Measurements from ENCODE around the gene HCN2.
"Not testable (repeated sequence)": the region's sequence is repeated elsewhere in the genome, so short reads cannot be mapped to it uniquely, and the experiment has no call there.

HCN2 gene

GRCh38 chr19:604355-604754 is 14.7 kb downstream of the HCN2 start:
- DNase-seq (ENCODE audit: low spot score), result no peak

DNA sequence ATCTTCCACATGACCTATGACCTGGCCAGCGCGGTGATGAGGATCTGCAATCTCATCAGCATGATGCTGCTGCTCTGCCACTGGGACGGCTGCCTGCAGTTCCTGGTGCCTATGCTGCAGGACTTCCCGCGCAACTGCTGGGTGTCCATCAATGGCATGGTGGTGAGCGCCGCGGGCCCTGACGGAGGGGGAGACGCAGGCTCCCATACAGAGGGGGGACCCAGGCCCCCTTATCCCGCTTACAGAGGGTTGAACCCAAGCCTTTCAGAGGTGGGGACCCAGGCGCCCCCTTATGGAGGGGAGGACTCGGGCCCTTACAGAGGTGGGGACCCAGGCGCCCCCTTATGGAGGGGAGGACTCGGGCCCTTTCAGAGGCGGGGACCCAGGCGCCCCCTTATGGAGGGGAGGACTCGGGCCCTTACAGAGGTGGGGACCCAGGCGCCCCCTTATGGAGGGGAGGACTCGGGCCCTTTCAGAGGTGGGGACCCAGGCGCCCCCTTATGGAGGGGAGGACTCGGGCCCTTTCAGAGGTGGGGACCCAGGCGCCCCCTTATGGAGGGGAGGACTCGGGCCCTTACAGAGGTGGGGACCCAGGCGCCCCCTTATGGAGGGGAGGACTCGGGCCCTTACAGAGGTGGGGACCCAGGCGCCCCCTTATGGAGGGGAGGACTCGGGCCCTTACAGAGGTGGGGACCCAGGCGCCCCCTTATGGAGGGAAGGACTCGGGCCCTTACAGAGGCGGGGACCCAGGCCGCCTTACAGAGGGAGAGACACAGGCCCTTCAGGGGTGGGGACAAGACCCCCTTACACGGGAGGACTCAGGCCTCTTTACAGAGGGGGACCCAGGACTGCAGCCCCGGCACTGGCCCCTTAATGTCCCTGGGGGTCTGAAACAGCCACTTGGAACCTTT is 15.6 kb downstream of the HCN2 start:
- not testable (repeated sequence) for DNase-seq (ENCODE audit: low spot score)

DNA sequence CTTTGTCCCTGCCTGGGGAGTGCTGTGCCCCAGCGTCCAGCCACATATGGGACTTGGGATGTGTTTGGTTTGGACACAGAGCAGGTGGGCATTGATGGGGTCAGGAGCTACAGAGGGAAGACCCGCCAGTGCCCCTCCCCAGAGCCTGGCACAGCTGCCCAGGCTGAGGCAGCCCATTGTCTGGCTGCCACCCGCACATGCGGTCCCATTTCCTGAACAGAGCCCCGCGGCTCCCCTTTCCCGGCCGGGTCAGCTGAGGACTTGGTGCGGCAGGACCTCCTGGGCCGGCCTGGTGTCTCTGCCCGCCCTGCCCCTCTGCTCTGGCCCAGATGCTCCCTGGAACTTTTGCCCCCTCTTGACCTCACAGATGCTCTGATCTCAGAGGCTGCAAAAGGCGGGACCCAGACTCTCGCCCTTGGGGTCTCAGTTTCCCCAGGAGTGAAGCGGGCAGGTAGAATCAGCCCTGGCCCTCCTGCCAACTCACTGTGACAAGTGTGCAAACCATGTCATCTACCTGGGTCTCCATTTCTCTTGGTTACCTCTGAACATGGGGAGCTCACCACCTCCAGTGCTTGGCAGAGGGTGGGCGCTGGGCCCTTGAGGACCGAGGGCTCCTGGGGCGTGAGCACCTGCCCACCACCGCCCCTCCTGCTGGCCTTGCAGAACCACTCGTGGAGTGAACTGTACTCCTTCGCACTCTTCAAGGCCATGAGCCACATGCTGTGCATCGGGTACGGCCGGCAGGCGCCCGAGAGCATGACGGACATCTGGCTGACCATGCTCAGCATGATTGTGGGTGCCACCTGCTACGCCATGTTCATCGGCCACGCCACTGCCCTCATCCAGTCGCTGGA is 17.8 kb downstream of the HCN2 start:
- DNase-seq (ENCODE audit: low spot score), result no peak

DNA sequence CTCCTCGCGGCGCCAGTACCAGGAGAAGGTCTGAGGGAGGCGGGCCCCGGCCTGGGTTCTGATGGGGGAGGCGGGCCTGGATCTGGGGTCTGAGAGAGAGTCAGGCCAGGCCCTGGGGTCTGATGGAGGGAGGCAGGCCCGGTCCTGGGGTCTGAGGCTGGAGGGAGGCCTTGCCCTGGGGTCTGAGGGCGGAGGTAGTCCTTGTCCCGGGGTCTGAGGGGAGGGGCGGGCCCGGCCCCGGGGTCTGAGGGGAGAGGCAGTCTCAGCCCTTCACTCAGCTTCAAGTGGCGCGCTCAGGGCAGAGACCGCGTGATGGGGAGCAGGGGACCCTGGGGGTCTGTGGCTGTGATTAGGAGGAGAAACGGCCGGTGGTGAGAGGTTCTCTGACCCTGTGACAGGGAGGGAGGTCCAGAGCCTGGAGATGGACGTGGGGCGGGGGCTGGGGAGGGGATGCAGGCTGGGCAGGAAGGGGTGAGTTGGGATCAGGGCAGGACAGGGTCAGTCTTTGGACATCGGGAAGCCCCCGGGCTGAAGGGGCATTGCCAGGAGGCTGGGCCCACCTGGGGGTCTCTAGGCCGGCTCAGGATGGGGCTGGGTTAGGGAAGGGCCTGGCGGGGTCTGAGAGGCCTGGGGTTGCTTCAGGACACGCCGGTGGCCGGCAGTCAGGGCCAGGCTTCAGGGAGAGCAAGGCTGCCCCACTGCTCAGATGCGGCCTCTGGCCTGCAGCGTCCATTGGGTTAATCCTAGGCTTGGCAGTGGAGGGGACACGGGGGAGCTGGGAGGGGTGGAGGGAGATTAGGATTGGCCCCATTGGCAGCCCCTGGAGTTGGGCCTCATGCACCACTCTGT is 18.7 kb downstream of the HCN2 start:
- no peak for DNase-seq (ENCODE audit: low spot score)

GRCh38 chr19:609004-609346 is 19.3 kb downstream of the HCN2 start:
- no peak for DNase-seq (ENCODE audit: low spot score)

DNA sequence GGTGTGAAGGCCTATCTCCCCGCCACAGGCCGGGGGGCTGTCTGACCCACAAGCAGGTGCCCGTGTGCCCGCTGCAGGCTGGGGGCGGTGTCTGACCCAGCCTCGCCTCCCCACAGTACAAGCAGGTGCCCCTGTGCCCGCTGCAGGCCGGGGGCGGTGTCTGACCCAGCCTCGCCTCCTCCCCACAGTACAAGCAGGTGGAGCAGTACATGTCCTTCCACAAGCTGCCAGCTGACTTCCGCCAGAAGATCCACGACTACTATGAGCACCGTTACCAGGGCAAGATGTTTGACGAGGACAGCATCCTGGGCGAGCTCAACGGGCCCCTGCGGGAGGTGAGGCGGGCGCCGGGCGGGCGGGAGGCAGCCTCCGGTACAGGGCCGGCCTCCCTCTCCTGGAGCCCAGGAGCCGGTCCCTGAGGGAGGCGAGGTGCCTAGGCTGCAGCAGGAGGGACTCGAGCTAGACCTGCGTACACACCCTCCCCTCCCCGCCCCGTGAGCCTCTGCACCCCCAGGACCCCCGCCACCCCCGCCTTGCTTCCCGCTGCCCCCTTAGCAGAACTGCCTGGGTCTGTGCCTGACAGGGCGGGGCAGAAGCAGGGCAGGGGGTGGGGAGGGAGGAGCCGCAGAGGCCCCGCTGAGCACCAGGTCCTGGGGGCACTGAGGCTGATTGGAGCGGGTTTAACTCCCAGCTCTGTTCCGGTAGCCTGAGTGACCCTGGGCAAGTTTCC is 20.6 kb downstream of the HCN2 start:
- DNase-seq (ENCODE audit: low spot score), result no peak

DNA sequence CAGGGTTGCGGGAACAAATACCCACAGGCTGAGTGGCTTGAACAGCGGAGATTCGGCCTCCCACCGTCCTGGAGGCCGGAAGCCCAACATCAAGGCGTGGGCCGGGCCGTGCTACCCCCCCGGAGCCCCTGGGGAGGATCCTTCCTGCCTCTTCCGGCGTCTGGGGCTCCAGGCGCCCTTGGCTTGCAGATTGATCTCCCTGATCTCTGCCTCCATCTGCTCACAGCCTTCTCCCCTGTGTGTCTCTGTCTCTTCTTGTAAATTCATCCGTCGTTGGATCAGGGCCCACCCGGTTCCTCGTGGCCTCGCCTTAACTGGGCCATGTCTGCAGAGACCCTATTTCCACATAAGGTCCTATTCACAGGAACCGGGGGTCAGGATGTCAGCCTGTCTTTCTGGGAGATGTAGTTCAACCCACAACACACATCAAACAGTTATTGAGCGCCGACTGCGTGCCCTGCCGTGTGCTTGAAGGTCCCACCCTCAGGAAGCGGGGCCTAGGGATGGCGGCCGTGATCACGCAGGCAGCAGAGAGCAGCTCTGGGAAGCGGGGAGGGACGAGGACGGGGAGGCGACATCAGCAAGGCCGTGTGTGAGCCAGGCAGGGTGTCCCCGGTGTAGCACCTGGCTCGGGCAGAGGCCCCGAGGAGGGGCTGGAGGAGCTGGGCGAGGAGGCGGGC is 21.3 kb downstream of the HCN2 start:
- DNase-seq (ENCODE audit: low spot score), result peak; percentile 68

DNA sequence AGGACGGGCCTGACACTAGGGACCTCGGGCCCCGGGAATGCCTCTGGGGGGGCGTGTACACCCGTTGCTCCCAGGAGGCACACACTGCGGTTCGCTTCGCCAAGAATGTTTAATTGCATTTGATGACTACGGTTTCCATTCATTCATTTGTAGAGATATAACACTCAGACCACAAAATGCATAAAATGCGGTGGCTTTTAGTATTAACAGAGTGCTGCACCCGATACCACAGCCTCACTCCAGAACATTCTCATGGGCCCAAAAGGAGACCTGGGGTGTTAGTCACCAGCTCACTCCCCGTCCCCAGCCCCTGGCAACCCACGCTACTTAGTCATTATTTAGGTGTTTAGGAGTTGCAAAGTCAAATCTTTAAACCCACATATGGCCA is 21.8 kb downstream of the HCN2 start:
- peak; percentile 87 for DNase-seq (ENCODE audit: low spot score)

- no peak for DNase-seq (ENCODE audit: low spot score)
Observed at GRCh38 chr19:612941-613340, 23.3 kb downstream of the HCN2 start.

- no peak for DNase-seq (ENCODE audit: low spot score)
Observed at GRCh38 chr19:613732-614567, 24.3 kb downstream of the HCN2 start.

DNA sequence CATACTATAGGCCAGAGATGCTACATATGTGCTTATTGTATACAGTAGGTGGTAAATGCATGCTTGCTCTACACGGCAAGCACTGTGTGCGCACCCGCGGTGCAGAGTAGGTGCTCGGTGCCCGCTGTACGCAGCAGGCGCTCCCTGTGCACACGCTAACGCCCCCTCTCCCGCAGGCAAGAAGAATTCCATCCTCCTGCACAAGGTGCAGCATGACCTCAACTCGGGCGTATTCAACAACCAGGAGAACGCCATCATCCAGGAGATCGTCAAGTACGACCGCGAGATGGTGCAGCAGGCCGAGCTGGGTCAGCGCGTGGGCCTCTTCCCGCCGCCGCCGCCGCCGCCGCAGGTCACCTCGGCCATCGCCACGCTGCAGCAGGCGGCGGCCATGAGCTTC is 25.9 kb downstream of the HCN2 start:
- no peak for DNase-seq (ENCODE audit: low spot score)

DNA sequence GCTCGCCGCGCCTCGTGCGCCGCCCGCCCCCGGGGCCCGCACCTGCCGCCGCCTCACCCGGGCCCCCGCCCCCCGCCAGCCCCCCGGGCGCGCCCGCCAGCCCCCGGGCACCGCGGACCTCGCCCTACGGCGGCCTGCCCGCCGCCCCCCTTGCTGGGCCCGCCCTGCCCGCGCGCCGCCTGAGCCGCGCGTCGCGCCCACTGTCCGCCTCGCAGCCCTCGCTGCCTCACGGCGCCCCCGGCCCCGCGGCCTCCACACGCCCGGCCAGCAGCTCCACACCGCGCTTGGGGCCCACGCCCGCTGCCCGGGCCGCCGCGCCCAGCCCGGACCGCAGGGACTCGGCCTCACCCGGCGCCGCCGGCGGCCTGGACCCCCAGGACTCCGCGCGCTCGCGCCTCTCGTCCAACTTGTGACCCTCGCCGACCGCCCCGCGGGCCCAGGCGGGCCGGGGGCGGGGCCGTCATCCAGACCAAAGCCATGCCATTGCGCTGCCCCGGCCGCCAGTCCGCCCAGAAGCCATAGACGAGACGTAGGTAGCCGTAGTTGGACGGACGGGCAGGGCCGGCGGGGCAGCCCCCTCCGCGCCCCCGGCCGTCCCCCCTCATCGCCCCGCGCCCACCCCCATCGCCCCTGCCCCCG is 26.5 kb downstream of the HCN2 start:
- DNase-seq (ENCODE audit: low spot score), result no peak

- no peak for DNase-seq (ENCODE audit: low spot score)
Observed at GRCh38 chr19:616747-617526, 27.3 kb downstream of the HCN2 start.

GRCh38 chr19:617551-618246 is 28.0 kb downstream of the HCN2 start:
- DNase-seq (ENCODE audit: low spot score), result no peak

- DNase-seq (ENCODE audit: low spot score), result no peak
Observed at GRCh38 chr19:618247-618619, 28.6 kb downstream of the HCN2 start.

DNA sequence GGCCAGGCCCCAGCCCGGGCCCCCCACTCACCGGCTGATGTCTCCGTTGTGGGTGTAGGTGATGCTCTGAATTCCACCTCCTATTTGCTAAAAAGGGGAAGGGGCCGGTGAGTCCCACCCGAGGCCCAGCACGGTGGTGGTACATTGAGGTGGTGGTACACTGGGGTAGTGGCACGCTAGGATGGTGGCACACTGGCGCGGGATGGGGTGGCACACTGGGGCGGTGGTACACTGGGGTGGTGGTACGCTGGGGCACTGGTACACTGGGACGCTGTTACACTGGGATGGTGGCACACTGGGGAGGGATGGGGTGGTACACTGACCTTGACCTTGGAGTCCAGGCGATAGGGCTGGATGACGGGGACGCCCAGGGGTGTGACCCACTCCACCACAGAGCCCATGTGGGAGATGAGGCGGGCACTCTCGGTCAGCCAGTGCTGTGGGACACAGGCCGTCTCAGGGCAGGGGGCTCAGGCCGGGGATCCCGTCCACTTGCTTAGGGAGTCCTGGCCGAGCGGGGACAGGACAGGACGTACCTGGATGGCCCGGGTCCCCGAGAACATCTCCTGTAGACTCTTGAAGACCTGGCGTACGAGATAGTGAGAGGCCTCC is 29.1 kb downstream of the HCN2 start:
- DNase-seq (ENCODE audit: low spot score), result no peak

DNA sequence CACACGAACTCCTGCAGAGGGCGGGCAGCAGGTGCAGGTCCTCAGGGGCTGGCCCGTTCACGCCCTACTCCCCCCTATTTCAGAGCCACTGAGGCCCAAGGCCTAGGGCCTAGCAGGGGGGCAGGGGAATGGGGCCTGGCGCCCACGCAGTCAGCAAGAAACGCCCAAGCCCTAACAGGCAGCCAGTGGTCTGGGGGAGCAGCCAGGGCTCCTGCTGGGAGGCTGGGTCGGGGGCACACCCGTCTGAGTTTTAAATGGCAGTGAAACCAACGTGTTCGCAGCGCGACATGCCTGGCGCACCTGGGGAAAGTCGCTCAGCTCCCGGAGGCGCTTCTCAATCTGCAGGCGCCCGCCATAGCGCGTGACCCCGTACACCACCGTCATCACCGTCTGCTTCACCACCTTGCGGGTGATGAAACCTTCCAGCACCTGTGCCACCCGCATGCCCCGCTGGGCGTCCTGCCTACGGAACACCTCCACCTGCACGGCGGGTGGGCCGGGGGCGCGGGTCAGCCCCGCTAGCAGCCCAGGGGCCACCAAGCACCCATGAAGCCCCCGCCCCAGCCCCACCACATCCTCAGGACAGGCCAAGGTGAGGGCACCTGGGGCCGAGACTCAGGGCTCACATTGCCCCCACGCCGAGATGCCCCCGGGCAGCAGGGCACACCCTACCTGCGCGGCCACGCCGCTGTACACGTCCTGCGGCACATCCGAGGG is 29.8 kb downstream of the HCN2 start:
- no peak for DNase-seq (ENCODE audit: low spot score)

Measured in AG08395 (cell line).